SK-N-SH (cell line): ENCODE data around the gene ATXN7L2. TPM values are rescaled to one million over a fixed set of nuclear protein-coding genes. Genes with fewer than 3 reads are reported as not detected.

Experiments used
- CTCF ChIA-PET: fragments of 300-600, 350-600 bp; formaldehyde crosslinking; extraction: SDS; loops from one replicate; lab custom pipeline; 2021; lab: Yijun Ruan, JAX
- POLR2A ChIA-PET: fragments of 350-600 bp; sonication (Branson Sonifier 250); formaldehyde crosslinking; extraction: SDS; loops from one replicate; lab custom pipeline; 2020; ENCODE audit warnings: antibody characterized with exemption, inconsistent platforms; lab: Yijun Ruan, JAX
- DNase-seq: peaks from one replicate; pipeline ENCODE4 v3.0.0; 2012
- H2AFZ ChIP-seq: fragments of 200-600 bp; sonication (generic); 2 replicates; pipeline ENCODE4 v1.8.1; 2016; ENCODE audit warnings: antibody characterized with exemption, mild to moderate bottlenecking, low read depth
- H3F3A ChIP-seq: fragments of 200-600 bp; sonication (generic); replicated peaks from 2 replicates; pipeline ENCODE3; 2016; ENCODE audit warnings: antibody characterized with exemption, mild to moderate bottlenecking; ENCODE audit not compliant: insufficient read depth
- H3K27ac ChIP-seq, 2 experiments: fragments of 200-500 bp in 1 of 2; fragments of 200-600 bp in 1 of 2; sonication (Bioruptor generic) in 1 of 2; sonication (generic), shearing (Covaris generic) in 1 of 2; 2 replicates each; pipeline versions ENCODE4 v1.5.1 to v1.6.1; 2014 to 2016; ENCODE audit warnings: low read depth in 2 of 2, inconsistent platforms in 1 of 2, low read length in 1 of 2, mild to moderate bottlenecking in 1 of 2, mixed read lengths in 1 of 2
- H3K27me3 ChIP-seq: fragments of 200-600 bp; sonication (generic), shearing (Covaris generic); 2 replicates; pipeline ENCODE4 v1.6.1; 2016; ENCODE audit warnings: mixed run types; ENCODE audit not compliant: insufficient read depth
- H3K36me3 ChIP-seq, 2 experiments: fragments of 200-500 bp in 1 of 2; fragments of 200-600 bp in 1 of 2; sonication (Bioruptor generic) in 1 of 2; sonication (generic) in 1 of 2; replicated peaks in 1 of 2; 2 replicates each; pipeline versions ENCODE3 to v1.5.1; 2014 to 2016; ENCODE audit warnings: low read length in 1 of 2, mild to moderate bottlenecking in 1 of 2; ENCODE audit not compliant: insufficient read depth in 2 of 2, control insufficient read depth in 1 of 2
- H3K4me1 ChIP-seq, 2 experiments: fragments of 200-500 bp in 1 of 2; fragments of 200-600 bp in 1 of 2; sonication (Bioruptor generic) in 1 of 2; sonication (generic), shearing (Covaris generic) in 1 of 2; 2 replicates each; pipeline versions ENCODE4 v1.5.1 to v1.6.1; 2014 to 2016; ENCODE audit warnings: low read depth in 1 of 2, low read length in 1 of 2, mixed run types in 1 of 2; ENCODE audit not compliant: insufficient read depth in 2 of 2, control insufficient read depth in 1 of 2
- H3K4me2 ChIP-seq: fragments of 200-600 bp; sonication (generic), shearing (Covaris generic); 2 replicates; pipeline ENCODE4 v1.6.1; 2017; ENCODE audit warnings: mixed run types
- H3K4me3 ChIP-seq, 2 experiments: fragments of 200-500 bp in 1 of 2; fragments of 200-600 bp in 1 of 2; sonication (Bioruptor generic) in 1 of 2; sonication (generic), shearing (Covaris generic) in 1 of 2; 2 replicates each; pipeline versions ENCODE4 v1.5.1 to v1.8.1; 2014 to 2016; ENCODE audit warnings: low read depth in 2 of 2, inconsistent platforms in 1 of 2, low read length in 1 of 2, mild to moderate bottlenecking in 1 of 2, mixed read lengths in 1 of 2, moderate library complexity in 1 of 2
- H3K79me2 ChIP-seq: fragments of 200-600 bp; sonication (generic); 2 replicates; pipeline ENCODE4 v1.8.1; 2017; ENCODE audit warnings: mild to moderate bottlenecking; ENCODE audit not compliant: insufficient read depth
- H3K9ac ChIP-seq: fragments of 200-600 bp; sonication (generic); 2 replicates; pipeline ENCODE4 v1.6.1; 2017; ENCODE audit warnings: mixed run types
- H3K9me2 ChIP-seq: fragments of 200-600 bp; sonication (generic); 2 replicates; pipeline ENCODE4 v1.6.1; 2017; ENCODE audit warnings: mixed run types
- H3K9me3 ChIP-seq: fragments of 200-600 bp; sonication (generic); 2 replicates; pipeline ENCODE4 v1.6.1; 2017; ENCODE audit warnings: mixed run types, mild to moderate bottlenecking, moderate library complexity
- H4K20me1 ChIP-seq: fragments of 200-600 bp; sonication (generic); 2 replicates; pipeline ENCODE4 v1.6.1; 2017; ENCODE audit warnings: mild to moderate bottlenecking, mixed run types; ENCODE audit not compliant: insufficient read depth
- EP300 ChIP-seq, 2 experiments: IDR thresholded peaks; 2 replicates each; pipeline versions ENCODE4 v1.4.0 to v1.6.1; 2012; ENCODE audit warnings: borderline replicate concordance in 1 of 2, low read depth in 1 of 2, low read length in 1 of 2
- FOXM1 ChIP-seq: IDR thresholded peaks from 2 replicates; pipeline ENCODE4 v1.4.0; 2012; ENCODE audit warnings: low read depth, mild to moderate bottlenecking
- NFIC ChIP-seq: IDR thresholded peaks from 2 replicates; pipeline ENCODE4 v1.4.0; 2012; ENCODE audit warnings: borderline replicate concordance
- POLR2AphosphoS5 ChIP-seq: IDR thresholded peaks from 2 replicates; pipeline ENCODE4 v1.6.1; 2012; ENCODE audit warnings: low read depth, low read length
- RCOR1 ChIP-seq: fragments of 150-350 bp; IDR thresholded peaks from 2 replicates; pipeline ENCODE4 v1.6.1; 2017; ENCODE audit warnings: antibody characterized with exemption, low read length
- SMC3 ChIP-seq: IDR thresholded peaks from 2 replicates; pipeline ENCODE4 v1.6.1; 2012; ENCODE audit warnings: low read depth, low read length, improper control_type of control experiment
- WGBS: methylation state at CpG from one replicate; pipeline ENCODE4 v1.1.6; 2017; ENCODE audit warnings: low lambda C conversion rate; 5-methylcytosine and 5-hydroxymethylcytosine counted together
- polyA plus RNA-seq, 3 experiments: library from polyadenylated mRNA; depleted of rRNA; stranded (reverse); fragments of >200 nt; gene quantifications; 2 replicates each; pipeline ENCODE4 v1.2.3, GENCODE V29; 2012
- TF ChIP-seq, protein P1 (sequence below): IDR thresholded peaks from 2 replicates; pipeline ENCODE4; 2012
- TF ChIP-seq, protein P2 (sequence below): IDR thresholded peaks from 2 replicates; pipeline ENCODE4 v1.6.1; 2012; ENCODE audit warnings: mild to moderate bottlenecking, low read depth, low read length, moderate library complexity
- TF ChIP-seq, protein P3 (sequence below): fragments of 150-350 bp; IDR thresholded peaks from 2 replicates; pipeline ENCODE4 v1.6.1; 2016; ENCODE audit warnings: mild to moderate bottlenecking, low read depth, low read length
- TF ChIP-seq, protein P4 (sequence below): IDR thresholded peaks from 2 replicates; pipeline ENCODE4 v1.4.0; 2012; ENCODE audit warnings: low read depth, borderline replicate concordance

Gene ATXN7L2
- polyA plus RNA-seq, 1 of the 3 experiments (the other 2 are of a cell fraction), result 4.0 TPM

DNA sequence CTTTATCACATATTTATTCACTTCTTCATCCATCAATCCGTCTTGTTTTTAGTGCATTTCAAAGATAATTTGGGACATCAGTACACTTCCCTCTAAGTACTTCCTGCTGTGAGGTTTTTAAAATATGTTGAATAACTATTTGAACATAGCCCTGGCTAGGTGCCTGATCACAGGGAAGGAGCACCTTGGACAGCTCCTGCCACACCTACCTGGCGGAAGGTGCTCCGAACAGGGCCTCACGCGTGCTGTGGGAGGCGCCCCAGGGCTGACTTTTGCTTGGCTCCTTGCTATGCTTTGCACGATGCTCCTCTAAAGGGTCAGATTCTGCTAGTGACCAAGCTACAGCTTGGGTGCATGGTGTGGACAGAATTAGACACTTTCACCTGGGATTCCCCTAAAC, 4.9 kb upstream of the ATXN7L2 start:
- Histone ChIP-seq H2AFZ (no peak overlapping the region), H3K36me3 (no peaks in the 10 kb centered on the region), H3K4me3 (no peak overlapping the region), H3K27me3 (peaks cover 68% of the 10 kb centered on the region), H3K27ac (no peak overlapping the region), H3K4me2 (no peak overlapping the region), H3K4me1 (peaks cover 0 to 6% of the 10 kb centered on the region in 2 experiments; a peak in 1 of 4 replicates), H3K9me3 (no peaks in the 10 kb centered on the region), H3K9me2 (no peaks in the 10 kb centered on the region), H4K20me1 (no peaks in the 10 kb centered on the region), H3K79me2 (no peaks in the 10 kb centered on the region), H3K9ac (no peak overlapping the region), H3F3A (no peaks in the 10 kb centered on the region)
- ChIA-PET CTCF (interaction anchor here (1.0 to 1.9 kb wide), 7 partner anchors 11 to 578 kb away, joined by 3 to 7 read pairs (median 3); partner anchors contain the start of gene CYB561D1), POLR2A (no interaction called here)
- DNase-seq, result no peak
- TF ChIP-seq, protein P1, sequence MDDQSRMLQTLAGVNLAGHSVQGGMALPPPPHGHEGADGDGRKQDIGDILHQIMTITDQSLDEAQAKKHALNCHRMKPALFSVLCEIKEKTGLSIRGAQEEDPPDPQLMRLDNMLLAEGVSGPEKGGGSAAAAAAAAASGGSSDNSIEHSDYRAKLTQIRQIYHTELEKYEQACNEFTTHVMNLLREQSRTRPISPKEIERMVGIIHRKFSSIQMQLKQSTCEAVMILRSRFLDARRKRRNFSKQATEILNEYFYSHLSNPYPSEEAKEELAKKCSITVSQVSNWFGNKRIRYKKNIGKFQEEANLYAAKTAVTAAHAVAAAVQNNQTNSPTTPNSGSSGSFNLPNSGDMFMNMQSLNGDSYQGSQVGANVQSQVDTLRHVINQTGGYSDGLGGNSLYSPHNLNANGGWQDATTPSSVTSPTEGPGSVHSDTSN, result no peak
- TF ChIP-seq, protein P2, sequence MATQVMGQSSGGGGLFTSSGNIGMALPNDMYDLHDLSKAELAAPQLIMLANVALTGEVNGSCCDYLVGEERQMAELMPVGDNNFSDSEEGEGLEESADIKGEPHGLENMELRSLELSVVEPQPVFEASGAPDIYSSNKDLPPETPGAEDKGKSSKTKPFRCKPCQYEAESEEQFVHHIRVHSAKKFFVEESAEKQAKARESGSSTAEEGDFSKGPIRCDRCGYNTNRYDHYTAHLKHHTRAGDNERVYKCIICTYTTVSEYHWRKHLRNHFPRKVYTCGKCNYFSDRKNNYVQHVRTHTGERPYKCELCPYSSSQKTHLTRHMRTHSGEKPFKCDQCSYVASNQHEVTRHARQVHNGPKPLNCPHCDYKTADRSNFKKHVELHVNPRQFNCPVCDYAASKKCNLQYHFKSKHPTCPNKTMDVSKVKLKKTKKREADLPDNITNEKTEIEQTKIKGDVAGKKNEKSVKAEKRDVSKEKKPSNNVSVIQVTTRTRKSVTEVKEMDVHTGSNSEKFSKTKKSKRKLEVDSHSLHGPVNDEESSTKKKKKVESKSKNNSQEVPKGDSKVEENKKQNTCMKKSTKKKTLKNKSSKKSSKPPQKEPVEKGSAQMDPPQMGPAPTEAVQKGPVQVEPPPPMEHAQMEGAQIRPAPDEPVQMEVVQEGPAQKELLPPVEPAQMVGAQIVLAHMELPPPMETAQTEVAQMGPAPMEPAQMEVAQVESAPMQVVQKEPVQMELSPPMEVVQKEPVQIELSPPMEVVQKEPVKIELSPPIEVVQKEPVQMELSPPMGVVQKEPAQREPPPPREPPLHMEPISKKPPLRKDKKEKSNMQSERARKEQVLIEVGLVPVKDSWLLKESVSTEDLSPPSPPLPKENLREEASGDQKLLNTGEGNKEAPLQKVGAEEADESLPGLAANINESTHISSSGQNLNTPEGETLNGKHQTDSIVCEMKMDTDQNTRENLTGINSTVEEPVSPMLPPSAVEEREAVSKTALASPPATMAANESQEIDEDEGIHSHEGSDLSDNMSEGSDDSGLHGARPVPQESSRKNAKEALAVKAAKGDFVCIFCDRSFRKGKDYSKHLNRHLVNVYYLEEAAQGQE, result peak; percentile 92
- WGBS, result 25% methylated on average over 3 of the region's 7 CpGs

DNA sequence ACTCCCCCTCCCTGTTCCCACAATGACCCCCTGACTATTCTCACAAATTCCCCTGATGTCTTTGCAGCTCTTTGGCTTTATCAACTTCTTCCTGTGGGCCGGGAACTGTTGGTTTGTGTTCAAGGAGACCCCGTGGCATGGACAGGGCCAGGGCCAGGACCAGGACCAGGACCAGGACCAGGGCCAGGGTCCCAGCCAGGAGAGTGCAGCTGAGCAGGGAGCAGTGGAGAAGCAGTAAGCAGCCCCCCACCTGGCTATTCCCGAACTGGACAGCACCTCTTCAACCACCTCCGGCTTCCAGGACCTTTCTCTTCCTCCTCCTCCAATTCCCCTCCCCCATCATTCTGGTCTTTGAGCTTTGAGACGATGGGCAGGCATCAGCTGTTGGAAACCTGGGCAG, 4.4 kb upstream of the ATXN7L2 start:
- H3K9me2 ChIP-seq, result no peaks in the 10 kb centered on the region
- no peaks in the 10 kb centered on the region for H3K36me3 ChIP-seq
- H3K4me1 ChIP-seq, result peaks cover 0 to 6% of the 10 kb centered on the region in 2 experiments; a peak in 1 of 4 replicates
- TF ChIP-seq FOXM1 (no peak), POLR2AphosphoS5 (no peak), RCOR1 (no peak), NFIC (no peak), EP300 (IDR thresholded peaks at IDR 0.05; ENCODE audit: borderline replicate concordance in 1 of 2, low read depth in 1 of 2, low read length in 1 of 2) (no peak), SMC3 (no peak)
- TF ChIP-seq, protein P3, sequence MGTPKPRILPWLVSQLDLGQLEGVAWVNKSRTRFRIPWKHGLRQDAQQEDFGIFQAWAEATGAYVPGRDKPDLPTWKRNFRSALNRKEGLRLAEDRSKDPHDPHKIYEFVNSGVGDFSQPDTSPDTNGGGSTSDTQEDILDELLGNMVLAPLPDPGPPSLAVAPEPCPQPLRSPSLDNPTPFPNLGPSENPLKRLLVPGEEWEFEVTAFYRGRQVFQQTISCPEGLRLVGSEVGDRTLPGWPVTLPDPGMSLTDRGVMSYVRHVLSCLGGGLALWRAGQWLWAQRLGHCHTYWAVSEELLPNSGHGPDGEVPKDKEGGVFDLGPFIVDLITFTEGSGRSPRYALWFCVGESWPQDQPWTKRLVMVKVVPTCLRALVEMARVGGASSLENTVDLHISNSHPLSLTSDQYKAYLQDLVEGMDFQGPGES, result no peak
- TF ChIP-seq, protein P1, result no peak
- TF ChIP-seq, protein P2, result no peak
- TF ChIP-seq, protein P4, sequence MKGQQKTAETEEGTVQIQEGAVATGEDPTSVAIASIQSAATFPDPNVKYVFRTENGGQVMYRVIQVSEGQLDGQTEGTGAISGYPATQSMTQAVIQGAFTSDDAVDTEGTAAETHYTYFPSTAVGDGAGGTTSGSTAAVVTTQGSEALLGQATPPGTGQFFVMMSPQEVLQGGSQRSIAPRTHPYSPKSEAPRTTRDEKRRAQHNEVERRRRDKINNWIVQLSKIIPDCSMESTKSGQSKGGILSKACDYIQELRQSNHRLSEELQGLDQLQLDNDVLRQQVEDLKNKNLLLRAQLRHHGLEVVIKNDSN, result no peak
- no peak overlapping the region for H3K27ac ChIP-seq
- no peak overlapping the region for H3K4me2 ChIP-seq
- no peak overlapping the region for H2AFZ ChIP-seq
- H3F3A ChIP-seq, result no peaks in the 10 kb centered on the region
- H3K4me3 ChIP-seq, result no peak overlapping the region
- ChIA-PET CTCF (interaction anchor here (1.0 to 1.9 kb wide), 5 partner anchors 14 to 578 kb away, joined by 3 to 7 read pairs (median 4); partner anchors contain the start of gene CYB561D1), POLR2A (no interaction called here)
- peaks cover under 1% of the 10 kb centered on the region; the same call in 1 of the 2 replicates for H3K79me2 ChIP-seq
- DNase-seq, result no peak
- no peak overlapping the region for H3K9ac ChIP-seq
- H4K20me1 ChIP-seq, result no peaks in the 10 kb centered on the region
- H3K27me3 ChIP-seq, result peaks cover 62% of the 10 kb centered on the region
- no peaks in the 10 kb centered on the region for H3K9me3 ChIP-seq
- 14% methylated on average over 4 of the region's 5 CpGs for WGBS
